Lower leg skin (tissue), 3 donors: ENCODE results near the gene AGER.

Source experiments
- POLR2A ChIP-seq, 2 donors: fragments of 450-650 bp; IDR thresholded peaks; one replicate each; pipeline ENCODE4 v1.6.1; 2016 to 2017; ENCODE audit warnings: antibody characterized with exemption in 2 of 2, mild to moderate bottlenecking in 1 of 2, moderate library complexity in 1 of 2
- TF ChIP-seq, protein P1 (sequence below), 3 donors: fragments of 450-650 bp; IDR thresholded peaks; one replicate each; pipeline ENCODE4 v1.5.1; 2016; ENCODE audit warnings: antibody characterized with exemption in 3 of 3, mild to moderate bottlenecking in 3 of 3, moderate library complexity in 2 of 3

GRCh38 chr6:32139590-32139989 lies 44.5 kb downstream of the AGER start:
- TF ChIP-seq POLR2A (IDR thresholded peaks at IDR 0.05) = no peak
- TF ChIP-seq, protein P1, sequence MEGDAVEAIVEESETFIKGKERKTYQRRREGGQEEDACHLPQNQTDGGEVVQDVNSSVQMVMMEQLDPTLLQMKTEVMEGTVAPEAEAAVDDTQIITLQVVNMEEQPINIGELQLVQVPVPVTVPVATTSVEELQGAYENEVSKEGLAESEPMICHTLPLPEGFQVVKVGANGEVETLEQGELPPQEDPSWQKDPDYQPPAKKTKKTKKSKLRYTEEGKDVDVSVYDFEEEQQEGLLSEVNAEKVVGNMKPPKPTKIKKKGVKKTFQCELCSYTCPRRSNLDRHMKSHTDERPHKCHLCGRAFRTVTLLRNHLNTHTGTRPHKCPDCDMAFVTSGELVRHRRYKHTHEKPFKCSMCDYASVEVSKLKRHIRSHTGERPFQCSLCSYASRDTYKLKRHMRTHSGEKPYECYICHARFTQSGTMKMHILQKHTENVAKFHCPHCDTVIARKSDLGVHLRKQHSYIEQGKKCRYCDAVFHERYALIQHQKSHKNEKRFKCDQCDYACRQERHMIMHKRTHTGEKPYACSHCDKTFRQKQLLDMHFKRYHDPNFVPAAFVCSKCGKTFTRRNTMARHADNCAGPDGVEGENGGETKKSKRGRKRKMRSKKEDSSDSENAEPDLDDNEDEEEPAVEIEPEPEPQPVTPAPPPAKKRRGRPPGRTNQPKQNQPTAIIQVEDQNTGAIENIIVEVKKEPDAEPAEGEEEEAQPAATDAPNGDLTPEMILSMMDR (IDR thresholded peaks at IDR 0.05) = no peak
